H9 (cell line): ENCODE results near the gene TLR5. TPM values are rescaled to one million over a fixed set of nuclear protein-coding genes. Genes with fewer than 3 reads are reported as not detected.
"Not testable (repeated sequence)": the region's sequence is repeated elsewhere in the genome, so short reads cannot be mapped to it uniquely, and the experiment has no call there.

ENCODE experiments used
- DNase-seq: peaks from one replicate; pipeline ENCODE4 v3.0.0-alpha.2; 2017
- H2AFZ ChIP-seq: one replicate; pipeline ENCODE4 v1.6.1; 2013; ENCODE audit warnings: mild to moderate bottlenecking, low read length, control low read depth, moderate library complexity
- H2AK5ac ChIP-seq: 2 replicates; pipeline ENCODE4 v1.6.1; 2013; ENCODE audit warnings: low read length, control low read depth, mixed read lengths; ENCODE audit not compliant: insufficient read length
- H2BK120ac ChIP-seq: one replicate; pipeline ENCODE4 v1.6.1; 2013; ENCODE audit warnings: low read depth, mild to moderate bottlenecking, low read length, control low read depth, inconsistent platforms; ENCODE audit not compliant: poor library complexity, severe bottlenecking
- H2BK12ac ChIP-seq: 2 replicates; pipeline ENCODE4 v1.6.1; 2013; ENCODE audit warnings: low read length, control low read depth, mixed read lengths, low read depth; ENCODE audit not compliant: insufficient read length
- H2BK15ac ChIP-seq: 2 replicates; pipeline ENCODE4 v1.6.1; 2013; ENCODE audit warnings: low read depth, low read length, control low read depth
- H2BK20ac ChIP-seq: one replicate; pipeline ENCODE4 v1.6.1; 2013; ENCODE audit warnings: low read depth, mild to moderate bottlenecking, low read length, control low read depth, inconsistent platforms; ENCODE audit not compliant: poor library complexity, severe bottlenecking
- H2BK5ac ChIP-seq: 2 replicates; pipeline ENCODE4 v1.6.1; 2013; ENCODE audit warnings: low read length, control low read depth, mixed read lengths; ENCODE audit not compliant: insufficient read length
- H3K14ac ChIP-seq: 2 replicates; pipeline ENCODE4 v1.6.1; 2013; ENCODE audit warnings: low read length, control low read depth; ENCODE audit not compliant: insufficient read depth
- H3K18ac ChIP-seq: 2 replicates; pipeline ENCODE4 v1.6.1; 2013; ENCODE audit warnings: low read depth, mild to moderate bottlenecking, mixed read lengths, low read length, control low read depth; ENCODE audit not compliant: insufficient read length
- H3K23ac ChIP-seq: 2 replicates; pipeline ENCODE4 v1.6.1; 2013; ENCODE audit warnings: low read length, control low read depth, mixed read lengths, low read depth; ENCODE audit not compliant: insufficient read length
- H3K23me2 ChIP-seq: 2 replicates; pipeline ENCODE4 v1.6.1; 2013; ENCODE audit warnings: low read depth, mild to moderate bottlenecking, mixed read lengths, low read length, control low read depth; ENCODE audit not compliant: insufficient read length, poor library complexity, severe bottlenecking
- H3K27ac ChIP-seq: 2 replicates; pipeline ENCODE4 v1.5.1; 2013; ENCODE audit warnings: low read length, control low read depth, mixed read lengths, low read depth; ENCODE audit not compliant: insufficient read length
- H3K27me3 ChIP-seq: 2 replicates; pipeline ENCODE4 v1.6.1; 2013; ENCODE audit warnings: low read length, control low read depth, inconsistent platforms; ENCODE audit not compliant: insufficient read depth
- H3K4ac ChIP-seq: 2 replicates; pipeline ENCODE4 v1.6.1; 2013; ENCODE audit warnings: low read depth, mild to moderate bottlenecking, control low read depth, inconsistent platforms, low read length, moderate library complexity
- H3K4me1 ChIP-seq: 2 replicates; pipeline ENCODE4 v1.6.1; 2013; ENCODE audit warnings: low read length, control low read depth, inconsistent platforms; ENCODE audit not compliant: insufficient read depth
- H3K4me2 ChIP-seq: 2 replicates; pipeline ENCODE4 v1.6.1; 2013; ENCODE audit warnings: low read length, control low read depth, mixed read lengths; ENCODE audit not compliant: insufficient read length, insufficient read depth
- H3K56ac ChIP-seq: 2 replicates; pipeline ENCODE4 v1.6.1; 2013; ENCODE audit warnings: low read depth, mild to moderate bottlenecking, mixed read lengths, low read length, control low read depth; ENCODE audit not compliant: insufficient read length
- H3K79me1 ChIP-seq: 2 replicates; pipeline ENCODE4 v1.6.1; 2013; ENCODE audit warnings: low read depth, mild to moderate bottlenecking, moderate library complexity, low read length, control low read depth, inconsistent platforms; ENCODE audit not compliant: insufficient read depth, poor library complexity, severe bottlenecking
- H3K79me2 ChIP-seq: 2 replicates; pipeline ENCODE4 v1.6.1; 2013; ENCODE audit warnings: low read length, control low read depth, inconsistent platforms; ENCODE audit not compliant: insufficient read depth
- H3K9ac ChIP-seq: 2 replicates; pipeline ENCODE4 v1.6.1; 2013; ENCODE audit warnings: low read length, control low read depth, mixed read lengths; ENCODE audit not compliant: insufficient read length; ENCODE audit errors: extremely low read depth
- H3K9me3 ChIP-seq: one replicate; pipeline ENCODE4 v1.6.1; 2013; ENCODE audit warnings: low read depth, low read length, inconsistent platforms; ENCODE audit not compliant: control insufficient read depth
- H3T11ph ChIP-seq: one replicate; pipeline ENCODE4 v1.6.1; 2013; ENCODE audit warnings: mild to moderate bottlenecking, low read length, control low read depth, inconsistent platforms
- H4K20me1 ChIP-seq: one replicate; pipeline ENCODE4 v1.6.1; 2013; ENCODE audit not compliant: control insufficient read depth, insufficient read length, insufficient read depth
- H4K5ac ChIP-seq: 2 replicates; pipeline ENCODE4 v1.6.1; 2013; ENCODE audit warnings: low read depth, mild to moderate bottlenecking, mixed read lengths, low read length, control low read depth; ENCODE audit not compliant: insufficient read length
- H4K8ac ChIP-seq: replicated peaks from 2 replicates; pipeline ENCODE4 v1.6.1; 2013; ENCODE audit warnings: low read length, control low read depth, mixed read lengths, low read depth; ENCODE audit not compliant: insufficient read length
- H4K91ac ChIP-seq: 2 replicates; pipeline ENCODE4 v1.6.1; 2013; ENCODE audit warnings: low read depth, mild to moderate bottlenecking, moderate library complexity, mixed read lengths, low read length, control low read depth; ENCODE audit not compliant: insufficient read length
- H3K27ac Mint-ChIP-seq, 3 experiments: 2 replicates in 2 of 3; 3 replicates in 1 of 3; pipeline ENCODE4 v1.8.0; 2020 to 2021; ENCODE audit warnings: mixed read lengths in 3 of 3, mild to moderate bottlenecking in 1 of 3, moderate library complexity in 1 of 3
- H3K27me3 Mint-ChIP-seq: 2 replicates; pipeline ENCODE4 v1.8.0; 2021; ENCODE audit warnings: low read depth, mild to moderate bottlenecking, moderate library complexity, mixed read lengths
- H3K36me3 Mint-ChIP-seq, 3 experiments: 2 replicates in 2 of 3; 3 replicates in 1 of 3; pipeline ENCODE4 v1.8.0; 2020 to 2021; ENCODE audit warnings: low read depth in 3 of 3, mixed read lengths in 3 of 3; ENCODE audit not compliant: insufficient read depth in 1 of 3
- H3K4me1 Mint-ChIP-seq, 2 experiments: 2 replicates each; pipeline ENCODE4 v1.8.0; 2020; ENCODE audit warnings: mixed read lengths in 2 of 2
- H3K4me3 Mint-ChIP-seq, 2 experiments: 2 replicates in 1 of 2; 3 replicates in 1 of 2; pipeline ENCODE4 v1.8.0; 2020 to 2021; ENCODE audit warnings: mild to moderate bottlenecking in 2 of 2, mixed read lengths in 2 of 2, moderate library complexity in 1 of 2
- H3K9me3 Mint-ChIP-seq, 2 experiments: 2 replicates in 1 of 2; 3 replicates in 1 of 2; pipeline ENCODE4 v1.8.0; 2020; ENCODE audit warnings: mild to moderate bottlenecking in 2 of 2, mixed read lengths in 2 of 2, moderate library complexity in 1 of 2
- CTCF ChIP-seq: fragments of 200-600 bp; sonication (generic); conservative IDR thresholded peaks from 3 replicates; pipeline ENCODE4 v1.8.0; 2021; ENCODE audit warnings: antibody characterized with exemption, mild to moderate bottlenecking
- WGBS: extraction: QIAGEN DNeasy Blood & Tissue Kit; methylation state at CpG from one replicate; pipeline ENCODE4 v1.1.7; 2013; ENCODE audit warnings: missing lambda C conversion rate, low lambda C conversion rate, mixed read lengths; ENCODE audit not compliant: insufficient read length; ENCODE audit errors: extremely low coverage; 5-methylcytosine and 5-hydroxymethylcytosine counted together
- total RNA-seq: library from RNA; stranded (reverse); gene quantifications from 2 replicates; pipeline ENCODE4 v1.2.1, GENCODE V29; 2021

The TLR5 gene
- total RNA-seq, 1 experiment from 2014 or later: not detected

DNA sequence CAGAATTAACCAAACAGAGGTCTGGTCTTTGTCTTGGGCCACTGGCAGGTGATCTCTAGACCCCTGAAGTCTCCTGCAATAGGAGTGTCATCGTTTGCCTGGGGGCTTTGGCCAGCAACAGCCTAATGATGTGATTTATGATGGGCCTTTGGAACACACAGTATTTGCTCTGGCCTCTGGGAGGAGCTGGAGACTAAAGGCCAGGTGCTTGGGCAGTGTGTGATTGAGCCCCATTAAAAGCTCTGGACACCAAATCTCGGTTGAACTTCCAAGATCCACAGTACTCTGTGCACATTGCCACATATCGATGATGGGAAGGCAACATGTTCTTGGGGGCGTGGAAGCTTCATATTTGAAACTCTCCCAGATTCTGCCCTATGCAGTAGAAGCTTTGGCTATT, 32.0 kb upstream of the TLR5 start:
- Histone ChIP-seq H3K4me2 (no peak overlapping the region), H3K56ac (no peak overlapping the region), H3K27ac (no peak overlapping the region), H3K23ac (no peak overlapping the region), H2BK5ac (no peak overlapping the region), H2BK15ac (no peak overlapping the region), H3K18ac (no peak overlapping the region), H3K4me1 (no peaks in the 10 kb centered on the region), H4K8ac (no peak overlapping the region), H4K5ac (no peak overlapping the region), H3K79me2 (no peaks in the 10 kb centered on the region), H4K91ac (no peak overlapping the region), H3K79me1 (no peaks in the 10 kb centered on the region), H3K23me2 (no peaks in the 10 kb centered on the region), H2BK120ac (no peak overlapping the region), H2AK5ac (no peak overlapping the region), H3K4ac (no peak overlapping the region), H3K9me3 (no peaks in the 10 kb centered on the region), H3K9ac (no peak overlapping the region), H4K20me1 (no peaks in the 10 kb centered on the region), H3K27me3 (no peaks in the 10 kb centered on the region), H2BK20ac (no peak overlapping the region), H2AFZ (no peak overlapping the region), H3K14ac (no peak overlapping the region), H3T11ph (no peak overlapping the region), H2BK12ac (no peak overlapping the region)
- peak; percentile 59 for TF ChIP-seq CTCF
- H3K4me1 Mint-ChIP-seq: 0 out of 4 replicates have a peak, but pooled peaks cover 0 to 2% of the 10 kb centered on the region in 2 experiments
- no peak for DNase-seq
- peaks cover 2 to 5% of the 10 kb centered on the region in 2 experiments; a peak in 2 of 5 replicates for H3K9me3 Mint-ChIP-seq
- WGBS: no CpG with 5 or more reads among the region's 4 CpGs
- no peak overlapping the region; a peak in 1 of 7 replicates for H3K27ac Mint-ChIP-seq
- peaks cover 22% of the 10 kb centered on the region for H3K27me3 Mint-ChIP-seq
- H3K4me3 Mint-ChIP-seq: no peak overlapping the region
- H3K36me3 Mint-ChIP-seq: peaks cover 0 to 4% (median 1%) of the 10 kb centered on the region in 3 experiments; a peak in 2 of 7 replicates

DNA sequence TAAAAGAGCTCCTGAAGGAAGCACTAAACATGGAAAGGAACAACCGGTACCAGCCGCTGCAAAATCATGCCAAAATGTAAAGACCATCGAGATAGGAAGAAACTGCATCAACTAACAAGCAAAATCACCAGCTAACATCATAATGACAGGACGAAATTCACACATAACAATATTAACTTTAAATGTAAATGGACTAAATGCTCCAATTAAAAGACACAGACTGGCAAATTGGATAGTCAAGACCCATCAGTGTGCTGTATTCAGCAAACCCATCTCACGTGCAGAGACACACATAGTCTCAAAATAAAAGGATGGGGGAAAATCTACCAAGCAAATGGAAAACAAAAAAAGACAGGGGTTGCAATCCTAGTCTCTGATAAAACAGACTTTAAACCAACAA, 26.4 kb upstream of the TLR5 start:
- H2BK15ac ChIP-seq, H2AK5ac ChIP-seq, H3K4me1 ChIP-seq, DNase-seq, H3K9me3 Mint-ChIP-seq, H4K91ac ChIP-seq, H3K4ac ChIP-seq, H3K27ac ChIP-seq, H3K4me1 Mint-ChIP-seq, H2BK120ac ChIP-seq, H4K5ac ChIP-seq, H3K27me3 ChIP-seq, H3K36me3 Mint-ChIP-seq, H3K18ac ChIP-seq, H3K27ac Mint-ChIP-seq, H4K20me1 ChIP-seq, H2BK12ac ChIP-seq, H3K79me2 ChIP-seq, H3K23ac ChIP-seq, H2BK20ac ChIP-seq, H3K4me3 Mint-ChIP-seq, H2AFZ ChIP-seq, H3K23me2 ChIP-seq, H3K4me2 ChIP-seq, H3K9me3 ChIP-seq, H3K79me1 ChIP-seq, H2BK5ac ChIP-seq, H3T11ph ChIP-seq, H3K56ac ChIP-seq, H3K27me3 Mint-ChIP-seq, H3K9ac ChIP-seq, H3K14ac ChIP-seq, H4K8ac ChIP-seq: not testable (repeated sequence)
- no CpG with 5 or more reads among the region's 5 CpGs for WGBS
